H1 (cell line): ENCODE measurements around the gene DOCK10. TPM values are rescaled to one million over a fixed set of nuclear protein-coding genes. Genes with fewer than 3 reads are reported as not detected.

ENCODE experiments used
- CTCF ChIA-PET: fragments of 300-600 bp; sonication (Branson Sonifier 250); formaldehyde crosslinking; loops from one replicate; lab custom pipeline; 2021; ENCODE audit not compliant: partially characterized antibody; lab: Charles Lee
- POLR2A ChIA-PET: fragments of 300-600 bp; sonication (Branson Sonifier 250); formaldehyde crosslinking; loops from one replicate; lab custom pipeline; 2021; ENCODE audit warnings: inconsistent platforms; ENCODE audit not compliant: partially characterized antibody; lab: Charles Lee
- DNase-seq, 2 experiments: peaks; one replicate each; pipeline versions ENCODE4 v3.0.0 to v3.0.0-alpha.2; 2010 to 2022; ENCODE audit warnings: low spot score in 2 of 2, low read depth in 1 of 2, mixed read lengths in 1 of 2
- FAIRE-seq: peaks from 2 replicates; lab custom pipeline; 2011; peaks lifted over from hg19 to GRCh38; lab: Jason Lieb, UNC
- H2AFZ ChIP-seq: 2 replicates; pipeline ENCODE4 v1.8.1; 2012; ENCODE audit warnings: low read length, inconsistent platforms
- H2AK5ac ChIP-seq: 2 replicates; pipeline ENCODE4 v1.6.1; 2013; ENCODE audit warnings: low read depth, low read length
- H2BK120ac ChIP-seq: replicated peaks from 2 replicates; pipeline ENCODE3; 2013; ENCODE audit warnings: low read depth, low read length, inconsistent platforms
- H2BK12ac ChIP-seq: 2 replicates; pipeline ENCODE4 v1.6.1; 2013; ENCODE audit warnings: low read depth, low read length
- H2BK15ac ChIP-seq: 2 replicates; pipeline ENCODE4 v1.6.1; 2013; ENCODE audit warnings: low read length
- H2BK20ac ChIP-seq: 2 replicates; pipeline ENCODE4 v1.6.1; 2013; ENCODE audit warnings: low read length
- H2BK5ac ChIP-seq: 2 replicates; pipeline ENCODE4 v1.6.1; 2013; ENCODE audit warnings: low read depth, low read length
- H3K14ac ChIP-seq: 2 replicates; pipeline ENCODE4 v1.6.1; 2013; ENCODE audit warnings: inconsistent platforms; ENCODE audit not compliant: insufficient read length
- H3K18ac ChIP-seq: 2 replicates; pipeline ENCODE4 v1.6.1; 2013; ENCODE audit warnings: low read length; ENCODE audit errors: extremely low read depth
- H3K23ac ChIP-seq: 2 replicates; pipeline ENCODE4 v1.6.1; 2013; ENCODE audit warnings: inconsistent platforms; ENCODE audit not compliant: insufficient read length
- H3K23me2 ChIP-seq: 2 replicates; pipeline ENCODE4 v1.6.1; 2013; ENCODE audit warnings: low read depth, low read length
- H3K27ac ChIP-seq: 2 replicates; pipeline ENCODE4 v1.6.1; 2011; ENCODE audit warnings: low read depth, low read length, inconsistent platforms
- H3K27me3 ChIP-seq, 4 experiments: replicated peaks in 1 of 4; 1 replicate in 1 of 4; 2 replicates in 3 of 4; pipeline versions ENCODE4 v1.6.1 to v1.8.1; 2011 to 2013; ENCODE audit warnings: low read length in 3 of 4, mild to moderate bottlenecking in 3 of 4, inconsistent platforms in 2 of 4, mixed read lengths in 2 of 4, moderate library complexity in 1 of 4; ENCODE audit not compliant: control insufficient read depth in 3 of 4, insufficient read depth in 3 of 4; ENCODE audit errors: extremely low read depth in 1 of 4
- H3K36me3 ChIP-seq, 4 experiments: 2 replicates each; pipeline versions ENCODE4 v1.6.1 to v1.8.1; 2011 to 2013; ENCODE audit warnings: mild to moderate bottlenecking in 4 of 4, low read length in 3 of 4, moderate library complexity in 2 of 4, control low read depth in 1 of 4, inconsistent platforms in 1 of 4; ENCODE audit not compliant: insufficient read depth in 4 of 4, control insufficient read depth in 2 of 4
- H3K4ac ChIP-seq: replicated peaks from 2 replicates; pipeline ENCODE3; 2013; ENCODE audit warnings: low read length, low read depth, mixed read lengths, inconsistent platforms; ENCODE audit not compliant: insufficient read length
- H3K4me1 ChIP-seq, 4 experiments: replicated peaks in 1 of 4; 1 replicate in 1 of 4; 2 replicates in 3 of 4; pipeline versions ENCODE4 v1.6.1 to v1.8.1; 2011 to 2013; ENCODE audit warnings: low read length in 3 of 4, inconsistent platforms in 2 of 4, mixed read lengths in 1 of 4; ENCODE audit not compliant: insufficient read depth in 4 of 4, control insufficient read depth in 3 of 4
- H3K4me2 ChIP-seq, 2 experiments: 2 replicates each; pipeline versions ENCODE4 v1.6.1 to v1.8.1; 2011 to 2013; ENCODE audit warnings: low read depth in 2 of 2, low read length in 2 of 2, control low read depth in 1 of 2, inconsistent platforms in 1 of 2, mild to moderate bottlenecking in 1 of 2; ENCODE audit not compliant: insufficient read depth in 1 of 2
- H3K4me3 ChIP-seq, 4 experiments: fragments of 200-600, 300-600 bp in 1 of 4; sonication (generic), shearing (Covaris generic), sonication (Bioruptor Twin) in 1 of 4; 2 replicates each; pipeline versions ENCODE4 v1.5.1 to v1.8.1; 2011 to 2016; ENCODE audit warnings: low read length in 4 of 4, low read depth in 3 of 4, control low read depth in 2 of 4, inconsistent platforms in 2 of 4, mild to moderate bottlenecking in 2 of 4, mixed read lengths in 1 of 4, moderate library complexity in 1 of 4; ENCODE audit not compliant: insufficient read depth in 2 of 4; ENCODE audit errors: extremely low read depth in 1 of 4
- H3K56ac ChIP-seq: replicated peaks from 2 replicates; pipeline ENCODE3; 2013; ENCODE audit warnings: low read depth, mild to moderate bottlenecking, mixed read lengths, low read length, inconsistent platforms; ENCODE audit not compliant: insufficient read length
- H3K79me1 ChIP-seq: 2 replicates; pipeline ENCODE4 v1.6.1; 2013; ENCODE audit warnings: low read depth, low read length, control low read depth
- H3K79me2 ChIP-seq, 2 experiments: 2 replicates each; pipeline versions ENCODE4 v1.6.1 to v1.8.1; 2012 to 2013; ENCODE audit warnings: low read length in 2 of 2, mild to moderate bottlenecking in 2 of 2, inconsistent platforms in 1 of 2; ENCODE audit not compliant: insufficient read depth in 2 of 2, control insufficient read depth in 1 of 2
- H3K9ac ChIP-seq, 4 experiments: replicated peaks in 1 of 4; 1 replicate in 1 of 4; 2 replicates in 3 of 4; pipeline versions ENCODE4 v1.6.1 to v1.8.1; 2011 to 2013; ENCODE audit warnings: low read depth in 3 of 4, low read length in 3 of 4, control low read depth in 2 of 4, mild to moderate bottlenecking in 2 of 4, moderate library complexity in 2 of 4, inconsistent platforms in 1 of 4; ENCODE audit errors: extremely low read depth in 1 of 4
- H3K9me3 ChIP-seq, 2 experiments: 2 replicates each; pipeline versions ENCODE4 v1.6.1 to v1.8.1; 2012 to 2013; ENCODE audit warnings: mild to moderate bottlenecking in 2 of 2, moderate library complexity in 2 of 2, control low read depth in 1 of 2, inconsistent platforms in 1 of 2, low read depth in 1 of 2, low read length in 1 of 2, mixed read lengths in 1 of 2; ENCODE audit not compliant: insufficient read depth in 2 of 2
- H4K20me1 ChIP-seq, 2 experiments: replicated peaks in 1 of 2; 2 replicates each; pipeline versions ENCODE3 to v1.8.1; 2011 to 2013; ENCODE audit warnings: inconsistent platforms in 2 of 2, low read length in 2 of 2, mild to moderate bottlenecking in 1 of 2; ENCODE audit not compliant: insufficient read depth in 2 of 2, control insufficient read depth in 1 of 2
- H4K5ac ChIP-seq: 2 replicates; pipeline ENCODE4 v1.6.1; 2013; ENCODE audit warnings: low read length, low read depth, mixed read lengths, inconsistent platforms; ENCODE audit not compliant: insufficient read length
- H4K8ac ChIP-seq: 2 replicates; pipeline ENCODE4 v1.8.0; 2013; ENCODE audit warnings: mild to moderate bottlenecking, moderate library complexity, low read length, inconsistent platforms; ENCODE audit not compliant: insufficient read depth; ENCODE audit errors: extremely low read depth
- H4K91ac ChIP-seq: replicated peaks from 2 replicates; pipeline ENCODE3; 2013; ENCODE audit warnings: low read length, mixed read lengths, inconsistent platforms; ENCODE audit not compliant: insufficient read length
- ASH2L ChIP-seq: fragments of 200-600, 300-600 bp; sonication (generic); IDR thresholded peaks from one replicate; pipeline ENCODE4 v1.7.1; 2017; ENCODE audit warnings: low read length
- BCL11A ChIP-seq, 2 experiments: IDR thresholded peaks; one replicate each; pipeline ENCODE4 v1.6.1; 2011; ENCODE audit warnings: low read depth in 2 of 2, low read length in 2 of 2, mild to moderate bottlenecking in 2 of 2
- EGR1 ChIP-seq: IDR thresholded peaks from 2 replicates; pipeline ENCODE4 v1.6.1; 2011; ENCODE audit warnings: low read depth, low read length, borderline replicate concordance
- FOSL1 ChIP-seq: IDR thresholded peaks from 2 replicates; pipeline ENCODE4 v1.6.1; 2011; ENCODE audit warnings: mild to moderate bottlenecking, low read depth, low read length, moderate library complexity; ENCODE audit not compliant: insufficient read depth
- GABPA ChIP-seq: IDR thresholded peaks from 2 replicates; pipeline ENCODE4 v1.6.1; 2011; ENCODE audit warnings: mild to moderate bottlenecking, low read length, moderate library complexity, borderline replicate concordance; ENCODE audit not compliant: insufficient read depth
- HDAC6 ChIP-seq: IDR thresholded peaks from one replicate; pipeline ENCODE4 v1.7.1; 2012; ENCODE audit warnings: low read depth, mild to moderate bottlenecking, inconsistent platforms, low read length, moderate library complexity
- JUN ChIP-seq: IDR thresholded peaks from 2 replicates; pipeline ENCODE4 v1.6.1; 2011; ENCODE audit warnings: low read depth, mild to moderate bottlenecking, improper control_type of control experiment, low read length
- KDM4A ChIP-seq: IDR thresholded peaks from one replicate; pipeline ENCODE4 v1.7.1; 2012; ENCODE audit warnings: low read depth, mild to moderate bottlenecking, moderate library complexity, low read length, inconsistent platforms; ENCODE audit not compliant: severe bottlenecking
- RBBP5 ChIP-seq: IDR thresholded peaks from 2 replicates; pipeline ENCODE4 v1.7.1; 2012; ENCODE audit warnings: low read depth, mild to moderate bottlenecking, inconsistent platforms, low read length, moderate library complexity, borderline replicate concordance
- SRF ChIP-seq: IDR thresholded peaks from 2 replicates; pipeline ENCODE4 v1.6.1; 2011; ENCODE audit warnings: mild to moderate bottlenecking, low read depth, low read length, moderate library complexity
- WGBS, 2 experiments: shearing (Covaris generic) in 1 of 2; methylation state at CpG; one replicate each; pipeline versions ENCODE4 v1.1.6 to v1.1.7; 2013 to 2015; ENCODE audit warnings: low lambda C conversion rate in 2 of 2, mixed read lengths in 2 of 2, inconsistent platforms in 1 of 2, low coverage in 1 of 2, missing lambda C conversion rate in 1 of 2; ENCODE audit not compliant: insufficient replicate concordance in 2 of 2, insufficient coverage in 1 of 2, insufficient read length in 1 of 2; ENCODE audit errors: extremely low coverage in 1 of 2, missing lambda C conversion rate in 1 of 2; 5-methylcytosine and 5-hydroxymethylcytosine counted together
- polyA plus RNA-seq, 7 experiments: library from polyadenylated mRNA; depleted of rRNA in 3 of 7; stranded (reverse) in 5 of 7; unstranded in 2 of 7; fragments of >200 nt in 5 of 7; fragments of 200-250 nt in 2 of 7; gene quantifications; 1 replicate in 5 of 7; 2 replicates in 1 of 7; 4 replicates in 1 of 7; pipeline versions ENCODE4 v1.2.1 to v1.2.3, GENCODE V29; 2011 to 2013; ENCODE audit warnings: missing spikeins in 2 of 7, mixed read lengths in 2 of 7
- total RNA-seq: library from RNA; stranded (reverse); fragmentation: NEBNext Ultra II Directional; extraction: Animal tissue kit (Norgen Biotek cat#: 25700); gene quantifications from 2 replicates; pipeline ENCODE4 v1.2.1, GENCODE V29; 2021
- TF ChIP-seq, protein P1 (sequence below): IDR thresholded peaks from 2 replicates; pipeline ENCODE4 v1.6.1; 2012; ENCODE audit warnings: inconsistent platforms

Gene DOCK10
- total and polyA plus RNA-seq, 2 of the 8 experiments (the other 6 are each of a cell fraction or from before 2014, with no cell fraction given): 0.33 to 1.6 TPM

DNA sequence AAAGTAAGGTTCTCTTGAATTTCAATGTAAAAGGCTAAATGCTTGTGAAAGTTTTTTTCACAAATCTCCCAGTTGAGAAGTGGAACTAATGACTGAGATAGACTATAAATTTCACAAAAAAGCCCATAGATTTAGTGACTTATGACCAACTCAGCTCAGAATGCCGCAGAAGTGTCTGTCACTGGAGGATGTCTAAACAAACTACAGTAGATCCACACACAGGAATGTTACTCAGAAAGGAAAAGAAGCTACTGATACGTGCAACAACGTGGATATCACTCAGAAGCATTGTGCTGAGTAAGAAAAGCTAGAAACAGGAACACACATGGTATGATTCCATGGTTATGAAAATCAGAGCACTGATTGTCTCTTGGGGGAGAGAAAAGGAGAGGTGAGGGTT, 151.9 kb downstream of the DOCK10 start:
- Histone ChIP-seq H3K4me3 (no peak overlapping the region), H3K4ac (no peak overlapping the region), H2BK5ac (no peak overlapping the region), H2BK20ac (no peak overlapping the region), H4K8ac (no peak overlapping the region), H3K27ac (no peak overlapping the region)
- CTCF ChIA-PET: no interaction called here
- no peak for DNase-seq
- TF ChIP-seq, protein P1, sequence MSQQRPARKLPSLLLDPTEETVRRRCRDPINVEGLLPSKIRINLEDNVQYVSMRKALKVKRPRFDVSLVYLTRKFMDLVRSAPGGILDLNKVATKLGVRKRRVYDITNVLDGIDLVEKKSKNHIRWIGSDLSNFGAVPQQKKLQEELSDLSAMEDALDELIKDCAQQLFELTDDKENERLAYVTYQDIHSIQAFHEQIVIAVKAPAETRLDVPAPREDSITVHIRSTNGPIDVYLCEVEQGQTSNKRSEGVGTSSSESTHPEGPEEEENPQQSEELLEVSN: no peak
- TF ChIP-seq RBBP5 (no peak), ASH2L (no peak), JUN (no peak), EGR1 (no peak), FOSL1 (no peak), KDM4A (no peak), BCL11A (IDR thresholded peaks at IDR 0.05; ENCODE audit: low read depth in 2 of 2, low read length in 2 of 2) (no peak), HDAC6 (no peak), SRF (no peak), GABPA (no peak)
- TF ChIP-seq, all 59 proteins: peak for 0
- FAIRE-seq: no peak
- no peak overlapping the region for H2AK5ac ChIP-seq
- POLR2A ChIA-PET: no interaction called here
- H3K56ac ChIP-seq: no peak overlapping the region
- H4K91ac ChIP-seq: no peak overlapping the region
- H2BK12ac ChIP-seq: no peak overlapping the region
- no peaks in the 10 kb centered on the region for H3K4me1 ChIP-seq
- no peaks in the 10 kb centered on the region for H3K36me3 ChIP-seq
- no peak overlapping the region for H2BK120ac ChIP-seq
- no peaks in the 10 kb centered on the region for H3K79me1 ChIP-seq
- H3K79me2 ChIP-seq: no peaks in the 10 kb centered on the region
- H4K5ac ChIP-seq: no peak overlapping the region
- WGBS, 2 experiments: 90% methylated on average over 3 of the region's 3 CpGs; no CpG with 5 or more reads in 1 of the 2 experiments
- no peak overlapping the region for H3K14ac ChIP-seq
- H3K23me2 ChIP-seq: no peaks in the 10 kb centered on the region
- H2BK15ac ChIP-seq: no peak overlapping the region
- no peak overlapping the region for H3K9ac ChIP-seq
- no peaks in the 10 kb centered on the region for H4K20me1 ChIP-seq
- no peak overlapping the region for H2AFZ ChIP-seq
- H3K18ac ChIP-seq: no peak overlapping the region
- no peaks in the 10 kb centered on the region for H3K9me3 ChIP-seq
- H3K4me2 ChIP-seq: no peak overlapping the region
- H3K27me3 ChIP-seq: no peaks in the 10 kb centered on the region
- H3K23ac ChIP-seq: no peak overlapping the region
